Activated CD4-positive, alpha-beta T cell treated with anti-CD3 and anti-CD28 coated beads, Interleukin-2, amount 50 U/mL, for 1 hour (primary cell): ENCODE results near the gene ABLIM1.

Experiments used
- DNase-seq: peaks from one replicate; pipeline ENCODE4 v3.0.0-alpha.2; 2020

Gene ABLIM1

DNA sequence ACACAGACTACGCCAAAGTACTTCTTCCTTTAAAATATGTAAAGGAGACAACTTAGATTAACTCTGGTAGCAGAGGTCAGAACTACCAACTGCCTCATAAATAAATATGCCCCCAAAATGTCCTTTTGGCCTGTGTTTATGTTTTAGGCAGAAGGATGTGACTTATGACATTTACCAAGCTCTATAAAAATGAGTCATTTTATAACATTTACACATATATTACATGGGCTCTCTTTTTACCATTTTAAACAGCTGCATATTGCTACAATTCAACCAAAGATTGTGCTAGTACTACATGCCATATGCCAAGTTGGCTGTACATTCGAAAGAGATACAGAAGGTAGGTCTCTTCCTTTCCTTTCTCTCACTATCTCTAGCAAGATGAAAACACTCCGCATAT is 12.4 kb downstream of the ABLIM1 start:
- DNase-seq = no peak

DNA sequence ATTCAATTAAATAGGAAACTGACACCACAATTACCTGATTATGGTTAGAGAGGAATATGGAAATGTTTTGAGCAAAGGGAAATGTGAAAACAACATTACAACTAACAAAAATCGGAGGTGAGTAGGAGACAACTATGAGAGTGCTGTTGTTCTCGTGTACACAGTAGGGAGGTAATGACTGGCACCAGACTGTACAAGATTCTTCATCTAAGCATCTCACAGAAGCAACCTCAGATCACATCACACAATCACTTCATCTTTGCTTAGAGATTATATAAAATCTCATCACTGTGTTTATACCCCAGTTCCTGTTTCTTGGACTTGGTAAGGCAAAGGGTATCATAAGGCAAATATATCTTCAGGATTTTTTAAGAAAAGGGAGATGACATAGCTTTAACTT is 14.9 kb downstream of the ABLIM1 start:
- DNase-seq = no peak

DNA sequence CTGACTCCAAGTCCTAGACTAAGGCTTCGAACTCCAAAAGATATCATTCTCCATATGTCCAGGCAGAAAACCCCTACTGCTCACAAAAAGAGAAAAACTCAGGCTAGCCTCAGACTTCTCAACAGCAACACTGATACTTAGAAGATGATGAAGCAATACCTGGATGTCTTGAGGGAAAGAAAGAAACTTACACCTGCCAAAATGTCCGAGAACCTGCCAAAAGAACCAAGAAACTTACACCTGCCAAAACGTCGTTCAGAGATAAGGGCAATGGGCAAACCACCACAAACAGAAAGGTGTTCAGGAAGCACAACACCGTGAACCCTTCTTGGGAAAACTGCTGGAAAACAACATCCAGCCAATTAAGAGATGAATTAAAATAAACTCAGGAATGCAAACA is 15.3 kb downstream of the ABLIM1 start:
- DNase-seq = no peak

DNA sequence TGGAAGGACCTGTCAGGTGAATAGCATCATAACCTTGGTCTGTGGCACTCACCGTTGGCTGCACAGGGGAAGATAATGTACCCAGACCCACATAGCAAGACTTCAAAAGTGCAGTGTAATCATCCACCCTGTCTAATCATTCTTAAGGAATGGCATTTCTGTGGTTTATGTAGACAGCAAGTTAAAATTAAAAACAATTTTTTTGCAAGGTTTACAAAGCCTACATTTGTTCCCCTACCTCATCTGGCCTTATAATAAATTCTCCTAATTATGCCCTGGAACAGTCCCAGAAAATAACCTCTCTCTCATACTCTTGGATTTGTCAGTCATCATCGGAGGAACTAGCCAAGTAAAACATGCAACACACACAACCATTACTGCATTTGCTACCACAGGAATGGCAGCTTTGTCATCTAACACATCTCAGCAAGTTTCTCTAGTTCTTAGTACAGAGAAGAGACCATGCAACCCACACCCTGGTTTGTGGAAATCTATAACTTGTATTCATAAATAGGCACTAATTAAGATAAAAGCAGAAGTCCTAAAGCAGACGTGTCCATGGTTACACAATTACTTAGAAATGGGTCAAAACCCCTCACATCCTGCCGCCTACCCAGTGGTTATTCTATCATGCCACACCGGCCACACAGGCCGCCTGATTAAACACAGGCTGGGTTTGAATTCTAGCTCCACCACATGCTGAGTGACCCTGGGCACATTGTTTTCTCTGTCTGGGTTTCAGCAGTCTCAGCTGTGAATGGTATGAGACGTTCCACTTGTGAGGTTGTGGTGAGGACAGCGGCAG is 19.1 kb downstream of the ABLIM1 start:
- no peak for DNase-seq

DNA sequence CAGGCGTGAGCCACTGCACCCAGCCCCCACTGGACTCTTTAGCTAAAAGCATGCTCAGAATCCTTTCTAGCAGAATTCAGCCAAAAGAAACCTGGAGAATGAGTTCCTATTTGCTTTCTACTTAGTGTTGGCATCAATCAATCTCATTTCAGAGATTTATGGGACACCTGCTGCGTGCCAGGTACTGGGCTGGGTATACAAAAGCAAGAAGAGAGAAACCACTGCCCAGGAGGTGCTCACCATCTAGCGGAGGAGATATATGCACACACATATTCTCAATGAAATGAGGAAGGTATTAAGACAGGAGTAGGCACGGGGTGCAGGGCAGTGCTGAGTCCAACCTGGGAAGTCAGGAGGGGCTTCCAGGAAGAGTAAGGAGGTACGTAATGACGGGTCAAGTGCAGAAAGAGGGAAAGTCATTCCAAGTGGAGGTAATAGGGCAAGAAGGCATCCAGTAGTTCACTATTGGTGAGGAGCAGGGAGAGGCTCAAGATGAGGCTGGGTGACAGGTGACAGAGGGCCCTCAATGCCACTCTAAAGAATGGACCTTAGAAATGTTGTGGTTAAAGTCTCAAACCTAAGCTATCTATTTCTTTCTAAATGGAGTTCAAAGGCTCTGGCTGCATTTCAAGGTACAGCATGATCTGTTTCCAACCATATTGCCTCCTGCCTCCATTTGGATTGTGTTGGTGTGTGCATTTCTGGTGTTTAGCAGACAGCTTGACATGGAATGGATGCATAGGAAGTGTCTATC is 22.1 kb downstream of the ABLIM1 start:
- no peak for DNase-seq

DNA sequence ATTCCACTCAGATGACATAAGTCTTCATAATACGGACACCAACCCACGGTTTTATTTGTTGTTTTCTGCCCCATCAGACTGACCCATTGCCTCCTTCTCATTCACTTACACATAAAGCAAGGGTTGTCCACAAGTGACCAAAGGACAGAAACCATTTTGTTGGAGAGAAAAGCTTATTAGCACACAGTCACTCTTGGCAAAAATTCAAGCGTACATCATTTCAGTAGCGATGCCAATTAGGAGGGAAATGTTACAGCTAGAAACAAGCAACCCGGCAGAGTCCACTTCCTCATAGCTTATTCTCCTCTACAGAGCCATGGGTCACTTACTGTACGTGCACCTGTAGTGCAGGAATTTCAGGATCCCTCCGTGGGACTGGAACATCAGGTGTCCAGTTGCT is 23.0 kb downstream of the ABLIM1 start:
- no peak for DNase-seq

DNA sequence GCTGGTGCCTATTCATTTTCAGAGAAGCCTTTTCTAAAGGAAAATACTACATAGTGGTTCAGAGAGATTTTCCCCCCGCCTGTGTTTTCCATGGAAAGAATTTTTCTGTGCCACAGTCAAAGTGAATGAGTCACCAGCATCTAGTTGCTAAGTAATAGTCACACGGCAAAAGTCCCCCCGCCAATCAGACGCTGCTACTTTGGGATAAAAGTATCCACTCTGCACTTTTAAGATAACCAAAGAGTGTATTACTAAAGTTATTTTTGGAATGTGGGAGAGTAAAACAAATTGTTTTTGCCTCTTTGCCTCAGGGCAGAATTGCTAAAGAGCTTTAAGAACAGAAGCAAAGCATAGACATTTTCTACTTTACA is 23.5 kb downstream of the ABLIM1 start:
- no peak for DNase-seq

DNA sequence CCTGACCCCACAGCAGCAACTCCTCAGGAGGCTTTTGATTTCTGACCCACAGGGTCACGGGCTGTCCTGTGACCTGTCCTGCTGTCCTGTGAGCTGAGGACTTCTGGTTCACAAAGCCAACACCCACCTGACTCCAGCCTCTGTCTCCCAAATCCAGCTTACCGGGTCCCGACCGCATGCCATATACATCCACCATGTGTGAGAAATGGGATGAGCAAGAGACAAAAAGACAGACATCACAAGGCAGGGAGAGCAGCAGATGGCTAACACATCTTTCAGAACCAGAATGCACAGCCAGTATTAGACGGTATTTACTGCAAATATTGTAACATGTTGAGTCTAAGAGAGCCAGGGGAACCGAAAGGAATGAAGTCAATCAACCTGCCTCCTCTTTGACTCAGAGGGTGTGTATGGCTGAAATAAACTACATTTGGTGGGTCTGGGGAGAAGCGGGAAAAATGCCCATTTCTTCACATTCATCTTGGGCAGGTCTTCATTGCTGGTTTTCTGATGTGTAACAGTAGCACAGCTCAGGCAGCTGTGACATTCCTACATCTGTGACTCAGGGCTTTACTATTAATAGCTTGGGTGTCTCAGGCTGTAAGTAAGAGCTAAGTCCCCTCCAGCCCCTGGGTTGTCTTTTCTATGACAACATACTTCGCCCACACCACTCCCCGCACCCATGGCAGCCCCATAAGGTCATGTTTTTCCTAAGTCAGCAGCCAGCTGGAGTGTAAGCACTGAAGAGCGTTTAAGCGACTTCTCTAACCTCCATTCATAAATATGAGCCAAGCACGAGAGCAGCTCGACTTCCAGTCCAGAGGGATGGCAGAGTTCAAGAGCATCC is 25.0 kb downstream of the ABLIM1 start:
- DNase-seq = no peak

DNA sequence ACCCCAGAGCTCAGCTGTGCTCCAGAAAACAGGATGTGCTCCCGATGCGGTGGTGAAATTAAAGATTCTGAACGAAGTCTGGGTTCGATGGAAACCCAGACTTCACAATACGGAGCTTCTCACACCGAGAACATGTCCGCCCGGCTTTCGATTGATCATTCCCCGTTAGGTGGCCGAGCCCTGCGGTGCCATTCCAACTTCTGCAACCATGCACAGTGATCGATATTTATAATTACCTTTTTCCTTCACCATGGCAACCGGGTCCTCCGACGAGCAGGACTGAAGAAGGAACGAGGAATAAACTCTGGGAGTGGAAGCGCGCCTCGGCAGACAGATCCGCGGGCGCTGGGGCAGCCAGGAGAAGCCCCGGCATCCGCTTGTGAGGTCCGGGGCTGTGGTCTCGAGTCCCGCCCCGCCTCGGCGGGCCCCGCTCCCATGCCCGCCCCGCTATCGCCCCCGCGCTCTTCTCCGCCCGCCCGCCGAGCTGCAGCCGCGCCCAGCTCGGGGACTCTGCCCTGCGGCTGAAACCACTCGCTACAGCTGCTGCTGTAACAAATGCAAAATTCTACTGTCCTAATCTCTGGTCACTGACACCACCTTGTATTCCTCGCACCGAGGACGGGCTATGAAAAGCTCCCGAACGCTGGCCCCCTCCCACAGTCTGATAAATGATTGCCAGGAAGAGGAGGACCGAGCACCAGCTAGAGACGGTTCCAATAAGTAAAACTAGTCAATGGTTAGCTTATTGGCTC is 26.2 kb downstream of the ABLIM1 start:
- DNase-seq = peak; percentile 9

DNA sequence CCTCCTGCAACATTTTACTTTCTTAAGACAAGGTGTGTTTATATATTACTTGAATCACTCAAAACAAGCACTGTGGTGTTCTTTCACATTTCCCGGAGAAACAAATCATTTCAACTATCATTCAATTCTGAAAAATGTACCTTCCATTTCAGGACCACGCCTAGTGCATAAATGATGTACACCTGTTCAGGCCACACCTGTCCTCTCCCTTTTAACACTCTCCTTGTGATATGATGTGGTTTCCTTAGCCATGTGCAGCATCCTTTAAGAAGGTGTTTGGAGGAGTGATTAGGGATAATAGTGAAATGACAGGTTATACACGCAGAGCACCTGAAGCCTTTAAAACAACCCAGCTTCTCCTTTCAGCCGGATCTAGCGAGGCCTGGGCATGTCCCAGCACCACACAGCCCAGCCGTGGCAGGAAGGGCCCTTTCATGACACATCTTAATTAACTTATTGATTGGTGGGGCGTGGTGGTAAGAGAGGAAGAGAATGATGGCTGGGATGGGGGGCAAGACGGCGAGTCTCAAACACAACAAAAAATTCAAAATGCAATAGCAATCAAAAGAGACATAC is 26.9 kb downstream of the ABLIM1 start:
- DNase-seq = no peak

DNA sequence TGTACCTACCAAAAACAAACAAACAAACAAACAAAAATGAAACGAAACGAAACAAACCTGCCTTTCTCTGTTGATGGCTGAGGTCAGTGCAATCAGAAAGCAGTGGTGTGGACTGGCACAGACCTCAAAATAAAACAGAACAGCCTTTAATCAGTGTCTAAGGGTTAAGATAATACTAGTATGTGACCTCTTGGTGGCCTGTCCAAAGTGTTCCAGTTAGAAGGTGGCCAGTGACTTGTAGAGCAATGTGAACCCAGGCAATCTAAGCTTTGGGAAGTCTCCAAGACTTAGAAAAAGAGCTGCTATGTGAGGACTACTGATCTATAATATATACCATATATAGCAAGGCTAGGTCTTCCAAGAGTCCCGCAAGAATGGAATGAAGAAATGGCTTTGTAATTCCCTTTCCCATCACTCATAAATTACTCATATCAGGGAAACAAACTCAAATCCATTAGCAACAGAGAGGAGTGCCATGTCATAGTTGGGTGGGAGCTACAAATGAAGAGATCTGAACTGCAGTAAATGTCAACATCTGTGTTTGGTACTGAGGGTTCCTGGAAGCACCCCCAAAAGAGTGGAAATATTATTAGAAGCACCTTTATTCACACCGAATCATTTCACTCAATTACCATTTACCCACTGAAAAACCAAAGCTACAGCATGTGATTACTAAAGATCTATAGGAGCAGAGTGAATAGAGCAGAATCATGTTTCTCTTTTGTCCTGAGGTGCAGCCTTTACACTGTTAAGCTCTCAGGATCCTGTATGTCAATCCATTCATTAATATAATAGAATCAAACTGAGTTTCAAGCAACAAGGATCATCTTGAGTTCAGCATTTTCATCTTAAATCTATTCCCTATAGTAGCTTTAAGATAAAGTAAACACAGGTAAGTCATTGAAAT is 28.0 kb downstream of the ABLIM1 start:
- DNase-seq = no peak

DNA sequence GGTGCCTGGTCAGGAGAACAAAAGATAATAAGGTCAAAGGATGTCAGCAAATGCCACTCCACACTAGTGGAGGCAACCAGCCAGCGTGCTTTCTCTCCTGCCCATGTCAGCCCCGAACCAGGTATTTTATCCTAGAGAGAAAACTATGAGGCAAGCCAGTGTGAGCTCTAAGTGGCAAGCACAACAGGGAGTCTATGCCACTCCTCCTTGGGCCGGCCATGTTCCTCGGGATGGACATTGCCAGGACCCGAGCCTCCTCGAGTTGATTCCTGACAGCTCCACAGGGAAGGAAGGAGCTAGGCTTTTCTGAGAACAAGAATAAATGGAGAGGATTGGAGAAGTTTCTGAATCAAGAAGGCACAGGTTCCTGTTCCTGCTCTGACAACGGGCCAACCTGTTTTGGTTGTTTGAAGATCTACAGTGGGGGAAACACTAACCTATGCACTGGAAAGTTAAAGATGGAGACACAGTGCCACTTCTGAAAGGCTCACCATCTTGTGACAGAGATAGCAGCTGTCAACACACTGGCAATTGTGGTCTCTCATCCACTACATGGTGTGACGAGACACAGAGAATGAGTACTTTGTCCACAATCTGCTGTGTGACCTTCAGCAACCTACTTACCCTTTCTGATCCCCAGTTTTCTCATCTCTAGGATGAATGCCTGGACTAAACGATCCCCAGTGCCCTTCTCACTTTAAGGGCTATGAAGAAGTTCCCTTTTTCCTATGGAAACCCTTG is 28.8 kb downstream of the ABLIM1 start:
- no peak for DNase-seq

DNA sequence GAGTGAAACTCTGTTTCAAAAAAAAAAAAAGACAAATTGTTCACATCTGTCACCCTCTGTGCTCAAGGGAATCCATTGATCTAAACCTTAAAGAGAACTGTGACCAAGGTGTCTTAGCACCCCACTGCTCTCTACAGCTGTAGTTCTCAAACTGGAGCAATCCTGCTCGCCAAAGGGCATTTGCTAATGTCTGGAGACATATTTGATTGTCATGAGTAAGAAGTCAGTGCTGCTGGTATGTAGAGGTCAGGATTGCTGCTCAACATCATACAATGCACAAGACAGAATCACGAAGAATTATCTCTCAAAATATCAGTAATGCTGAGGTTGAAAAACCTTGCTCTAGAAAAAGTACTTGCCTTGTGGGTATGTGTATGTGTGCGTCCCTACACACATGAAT is 30.0 kb downstream of the ABLIM1 start:
- DNase-seq = no peak

DNA sequence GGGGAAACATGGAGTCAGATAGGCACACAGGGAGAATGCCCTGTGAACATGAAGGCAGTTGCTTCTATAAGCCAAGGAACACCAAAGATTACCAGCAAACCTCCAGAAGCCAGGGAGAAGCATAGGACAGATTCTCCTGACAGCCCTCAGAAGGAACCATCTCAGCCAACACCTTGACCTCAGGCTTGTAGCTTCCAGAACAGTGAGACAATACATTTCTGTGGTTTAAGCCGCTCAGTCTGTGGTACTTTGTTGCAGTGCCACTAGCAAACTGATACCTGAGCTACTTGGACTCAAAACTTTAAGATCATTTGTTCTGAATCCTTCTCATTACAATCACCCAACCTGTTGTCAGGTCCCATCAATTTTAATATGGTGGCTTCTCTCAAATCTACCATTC is 31.2 kb downstream of the ABLIM1 start:
- no peak for DNase-seq

DNA sequence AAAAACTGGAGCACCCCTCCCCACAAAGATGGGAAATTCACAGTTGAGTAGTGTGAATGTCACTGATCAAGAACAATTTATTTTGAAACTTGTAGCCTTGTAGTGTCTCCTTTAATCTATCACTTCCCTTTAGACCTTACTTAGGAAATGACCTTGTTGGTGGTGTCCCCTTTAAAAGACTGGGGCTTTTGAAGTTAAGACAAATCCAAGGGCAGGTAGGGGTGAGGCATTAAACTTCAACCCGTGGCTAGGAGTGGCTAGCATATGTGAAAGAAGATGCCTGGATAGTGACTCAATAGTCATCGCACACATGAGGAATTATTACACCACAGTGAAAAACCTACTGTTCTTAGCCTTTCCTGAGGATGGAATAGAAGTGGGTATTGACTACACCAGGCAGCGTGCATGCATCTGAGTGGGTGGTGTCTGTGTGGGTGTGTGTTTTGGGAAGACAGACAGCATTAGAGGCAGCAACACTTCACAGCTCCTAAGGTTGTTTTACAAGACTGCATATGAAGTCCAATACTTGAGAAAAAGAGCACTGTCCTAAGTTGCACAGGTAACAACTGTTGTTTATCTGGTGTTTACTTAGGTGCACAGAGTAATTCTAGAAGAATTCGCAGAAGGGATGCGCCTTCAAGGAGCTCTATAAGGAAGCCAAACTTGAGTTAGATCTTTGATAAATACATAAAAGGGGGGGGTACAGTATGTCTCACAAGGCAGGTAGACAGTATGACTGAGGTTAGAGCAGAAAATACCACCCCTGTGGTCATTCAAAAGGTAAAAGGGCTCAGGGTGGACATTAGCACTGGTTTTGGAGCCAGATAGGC is 32.9 kb downstream of the ABLIM1 start:
- DNase-seq = no peak

DNA sequence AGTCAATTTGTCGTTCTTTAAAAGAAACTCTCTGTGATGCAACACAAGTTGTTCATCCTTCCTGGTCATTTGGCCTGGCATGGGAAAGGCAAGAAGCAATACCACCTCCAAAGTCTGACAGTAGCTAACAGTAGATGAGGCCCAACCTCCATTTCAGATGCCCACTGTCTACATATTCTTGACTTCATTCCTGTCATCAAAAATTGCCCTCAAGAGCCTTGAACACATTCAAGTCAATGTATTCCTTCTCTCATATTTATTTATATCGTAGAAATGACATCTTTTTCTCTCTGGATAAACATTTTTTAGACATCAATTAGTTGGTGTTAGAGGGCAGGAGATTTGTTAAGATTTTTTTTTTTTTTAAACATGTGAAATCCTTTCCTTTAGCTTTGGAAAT is 33.7 kb downstream of the ABLIM1 start:
- no peak for DNase-seq

DNA sequence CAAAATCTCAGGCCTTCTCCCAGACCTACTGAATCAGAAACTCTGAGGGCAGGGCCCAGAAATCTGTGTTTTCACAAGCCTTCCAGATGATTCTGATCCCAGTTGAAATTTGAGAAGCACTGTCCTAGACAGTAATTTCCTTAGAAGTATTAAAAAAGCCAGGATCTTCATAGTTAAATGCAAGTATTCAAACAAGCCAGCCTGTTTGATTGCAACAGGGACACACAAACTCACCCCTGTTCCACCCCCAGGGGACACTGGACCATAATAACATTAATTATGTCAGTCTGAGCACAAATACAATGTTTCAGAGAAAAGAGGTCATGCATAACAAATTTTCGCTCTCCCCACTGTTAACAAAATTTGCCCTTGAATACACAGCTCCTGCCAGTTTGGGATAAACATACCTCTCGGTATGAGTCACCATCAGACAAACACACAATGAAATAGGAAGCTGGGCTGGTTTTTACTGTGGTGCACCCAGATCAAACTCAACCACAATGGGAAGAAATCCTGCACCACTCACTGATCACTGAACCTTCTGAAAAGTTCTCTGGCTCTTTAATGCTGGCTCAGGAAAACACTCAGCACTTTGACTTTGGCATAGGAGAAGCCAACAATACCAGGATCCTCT is 34.3 kb downstream of the ABLIM1 start:
- DNase-seq = no peak

DNA sequence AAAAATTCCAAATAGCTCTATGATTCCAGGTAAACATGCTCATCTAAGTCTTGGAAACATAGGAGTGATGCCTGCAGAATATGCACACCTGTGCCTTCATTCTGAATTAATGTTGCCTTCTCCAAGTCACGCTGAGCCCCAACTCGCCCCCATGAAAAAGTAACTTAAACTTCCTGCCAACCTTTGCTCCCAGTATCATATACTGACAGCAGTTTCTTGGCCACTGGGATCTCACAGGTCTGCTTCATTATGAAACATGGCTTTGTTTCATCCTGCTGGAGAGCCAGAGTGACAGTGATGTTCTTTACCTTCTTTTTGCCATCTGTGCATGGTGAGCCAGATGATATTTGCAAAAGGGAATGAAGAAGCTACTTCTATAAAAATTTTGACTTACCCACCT is 34.9 kb downstream of the ABLIM1 start:
- DNase-seq = no peak

DNA sequence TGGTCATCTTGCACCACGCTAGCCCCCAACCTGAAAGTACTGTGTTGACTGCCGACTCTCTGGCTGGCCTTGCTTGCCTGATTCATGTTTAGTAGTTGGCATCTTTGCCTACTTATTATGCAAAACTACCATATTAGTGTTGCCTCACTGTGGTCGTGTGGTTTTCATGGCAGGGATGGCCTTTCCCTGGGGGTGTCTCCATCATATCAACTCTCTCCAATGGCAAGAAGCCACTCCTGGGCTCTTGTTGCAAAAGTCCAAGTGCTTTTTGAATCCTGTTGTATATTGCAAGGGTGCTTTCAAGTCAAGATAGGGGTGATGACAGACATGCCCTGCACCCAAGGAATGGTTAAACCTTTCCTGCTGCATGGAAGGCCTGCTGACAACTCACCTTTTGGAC is 39.4 kb downstream of the ABLIM1 start:
- DNase-seq = no peak
